ACC112 (cell line): ENCODE results near the gene PPP2R3B.
"Not testable (repeated sequence)": the region's sequence is repeated elsewhere in the genome, so short reads cannot be mapped to it uniquely, and the experiment has no call there.

Experiments used
- H2AFZ ChIP-seq: fragments of 200-600 bp; sonication (generic); one replicate; pipeline ENCODE4 v1.6.0; 2017; ENCODE audit warnings: antibody characterized with exemption, low read length; ENCODE audit not compliant: unreplicated experiment
- H3K27ac ChIP-seq: fragments of 200-600 bp; sonication (generic); 2 replicates; pipeline ENCODE4 v1.5.1; 2014; ENCODE audit warnings: low read depth, mild to moderate bottlenecking, antibody characterized with exemption, low read length, moderate library complexity
- H3K27me3 ChIP-seq: fragments of 200-600 bp; sonication (generic); 2 replicates; pipeline ENCODE4 v1.6.1; 2014; ENCODE audit warnings: mild to moderate bottlenecking, antibody characterized with exemption, low read length, moderate library complexity, mixed read lengths; ENCODE audit not compliant: insufficient read depth
- H3K36me3 ChIP-seq: fragments of 200-600 bp; sonication (generic); 2 replicates; pipeline ENCODE4 v1.6.1; 2016; ENCODE audit warnings: mild to moderate bottlenecking, antibody characterized with exemption, low read length, moderate library complexity, mixed read lengths; ENCODE audit not compliant: insufficient read depth
- H3K4me1 ChIP-seq: fragments of 200-600 bp; sonication (generic); one replicate; pipeline ENCODE4 v1.6.1; 2016; ENCODE audit warnings: low read length, mixed read lengths; ENCODE audit not compliant: insufficient read depth, unreplicated experiment, control insufficient read depth
- H3K4me3 ChIP-seq: fragments of 200-600 bp; sonication (generic); 2 replicates; pipeline ENCODE4 v1.5.1; 2014; ENCODE audit warnings: mild to moderate bottlenecking, low read depth, low read length
- H3K79me2 ChIP-seq: fragments of 200-600 bp; sonication (generic); one replicate; pipeline ENCODE4 v1.6.0; 2016; ENCODE audit warnings: low read length; ENCODE audit not compliant: control insufficient read depth, unreplicated experiment, insufficient read depth

Gene PPP2R3B

GRCh38 chrX:307261-308111 is 79.2 kb downstream of the PPP2R3B start:
- H3K4me3 ChIP-seq: no peak overlapping the region
- peaks cover 65% of the 10 kb centered on the region for H3K36me3 ChIP-seq
- no peak overlapping the region for H2AFZ ChIP-seq
- no peak overlapping the region for H3K27ac ChIP-seq
- H3K79me2 ChIP-seq: no peaks in the 10 kb centered on the region
- no peaks in the 10 kb centered on the region for H3K27me3 ChIP-seq
- no peaks in the 10 kb centered on the region for H3K4me1 ChIP-seq

GRCh38 chrX:306614-307251 is 80.0 kb downstream of the PPP2R3B start:
- H2AFZ ChIP-seq, H3K27ac ChIP-seq, H3K79me2 ChIP-seq, H3K4me3 ChIP-seq, H3K4me1 ChIP-seq, H3K27me3 ChIP-seq: not testable (repeated sequence)
- peaks cover 65% of the 10 kb centered on the region for H3K36me3 ChIP-seq

- not testable (repeated sequence) for H2AFZ ChIP-seq, H3K4me1 ChIP-seq, H3K27me3 ChIP-seq, H3K27ac ChIP-seq, H3K79me2 ChIP-seq, H3K4me3 ChIP-seq
- H3K36me3 ChIP-seq: peaks cover 60% of the 10 kb centered on the region
Observed at GRCh38 chrX:305781-306613, 80.7 kb downstream of the PPP2R3B start.

- Histone ChIP-seq H3K27me3 (no peaks in the 10 kb centered on the region), H3K4me1 (no peaks in the 10 kb centered on the region), H3K36me3 (peaks cover 61% of the 10 kb centered on the region), H3K79me2 (no peaks in the 10 kb centered on the region), H3K4me3 (no peak overlapping the region), H3K27ac (no peak overlapping the region), H2AFZ (no peak overlapping the region)
Observed at GRCh38 chrX:302975-303374, 83.7 kb downstream of the PPP2R3B start.

- no peaks in the 10 kb centered on the region for H3K79me2 ChIP-seq
- no peak overlapping the region for H3K27ac ChIP-seq
- H3K4me3 ChIP-seq: no peak overlapping the region
- H2AFZ ChIP-seq: no peak overlapping the region
- H3K4me1 ChIP-seq: no peaks in the 10 kb centered on the region
- H3K36me3 ChIP-seq: peaks cover 45% of the 10 kb centered on the region
- no peaks in the 10 kb centered on the region for H3K27me3 ChIP-seq
Observed at GRCh38 chrX:300334-300733, 86.4 kb downstream of the PPP2R3B start.

- Histone ChIP-seq H2AFZ (no peak overlapping the region), H3K36me3 (peaks cover 50% of the 10 kb centered on the region)
Observed at GRCh38 chrX:298993-299392, 87.7 kb downstream of the PPP2R3B start.

GRCh38 chrX:295136-295535 is 91.6 kb downstream of the PPP2R3B start:
- Histone ChIP-seq H3K4me3 (no peak overlapping the region), H3K27ac (no peak overlapping the region), H3K27me3 (no peaks in the 10 kb centered on the region), H3K36me3 (peaks cover 54% of the 10 kb centered on the region), H2AFZ (no peak overlapping the region), H3K79me2 (no peaks in the 10 kb centered on the region), H3K4me1 (no peaks in the 10 kb centered on the region)

More at GRCh38 chrX:298993-299392, 87.7 kb downstream of the PPP2R3B start:
- Histone ChIP-seq H3K4me3 (no peak overlapping the region), H3K27me3 (no peaks in the 10 kb centered on the region), H3K4me1 (no peaks in the 10 kb centered on the region), H3K79me2 (no peaks in the 10 kb centered on the region), H3K27ac (no peak overlapping the region)

GRCh38 chrX:292900-293897 is 93.5 kb downstream of the PPP2R3B start:
- no peaks in the 10 kb centered on the region for H3K27me3 ChIP-seq
- no peak overlapping the region for H2AFZ ChIP-seq
- no peaks in the 10 kb centered on the region for H3K79me2 ChIP-seq
- peaks cover 52% of the 10 kb centered on the region for H3K36me3 ChIP-seq
- no peak overlapping the region for H3K27ac ChIP-seq
- H3K4me1 ChIP-seq: no peaks in the 10 kb centered on the region
- H3K4me3 ChIP-seq: no peak overlapping the region

- H3K4me1 ChIP-seq: no peaks in the 10 kb centered on the region
- peaks cover 2% of the 10 kb centered on the region for H3K79me2 ChIP-seq
- no peak overlapping the region for H3K27ac ChIP-seq
- H3K4me3 ChIP-seq: no peak overlapping the region
- peaks cover 51% of the 10 kb centered on the region for H3K36me3 ChIP-seq
- H3K27me3 ChIP-seq: no peaks in the 10 kb centered on the region
- H2AFZ ChIP-seq: no peak overlapping the region
Observed at GRCh38 chrX:291411-291901, 95.3 kb downstream of the PPP2R3B start.
